GM18867 (cell line): ENCODE measurements around the gene CBLN3.
"Not testable (repeated sequence)": the region's sequence is repeated elsewhere in the genome, so short reads cannot be mapped to it uniquely, and the experiment has no call there.

Experiments used
- ATAC-seq: cut with Tn5 transposase; IDR thresholded peaks from one replicate; pipeline ENCODE4 v1.9.1; 2021; ENCODE audit warnings: mild to moderate bottlenecking, moderate library complexity; ENCODE audit not compliant: unreplicated experiment

Gene CBLN3

GRCh38 chr14:24429395-24430142 lies at the start of gene CBLN3, which contains the start of gene KHNYN:
CBLN3 (minus strand) TSS chr14:24429668; CDS start chr14:24429054, 614 bp downstream.
KHNYN (plus strand) TSS chr14:24429954; CDS start chr14:24430731, 777 bp downstream.
- peak; percentile 85 for ATAC-seq

- no peak for ATAC-seq
Observed at GRCh38 chr14:24475261-24475660, 45.8 kb upstream of the CBLN3 start.

- ATAC-seq = no peak
Observed at GRCh38 chr14:24473211-24473610, 43.7 kb upstream of the CBLN3 start.

- not testable (repeated sequence) for ATAC-seq
Observed at GRCh38 chr14:24470450-24470849, 41.0 kb upstream of the CBLN3 start.

GRCh38 chr14:24465805-24466204 lies 36.3 kb upstream of the CBLN3 start:
- ATAC-seq = no peak

GRCh38 chr14:24465368-24465767 lies 35.9 kb upstream of the CBLN3 start:
- ATAC-seq = no peak

GRCh38 chr14:24463884-24464785 lies 34.7 kb upstream of the CBLN3 start:
- ATAC-seq = no peak

- peak; percentile 69 for ATAC-seq
Observed at GRCh38 chr14:24463017-24463883, 33.8 kb upstream of the CBLN3 start.

- no peak for ATAC-seq
Observed at GRCh38 chr14:24461336-24461735, 31.9 kb upstream of the CBLN3 start.

GRCh38 chr14:24459331-24459730 lies 29.9 kb upstream of the CBLN3 start:
- no peak for ATAC-seq

GRCh38 chr14:24458736-24459135 lies 29.3 kb upstream of the CBLN3 start:
- no peak for ATAC-seq

- ATAC-seq = no peak
Observed at GRCh38 chr14:24456980-24457379, 27.5 kb upstream of the CBLN3 start.

GRCh38 chr14:24450828-24451227 lies 21.4 kb upstream of the CBLN3 start:
- ATAC-seq = not testable (repeated sequence)

GRCh38 chr14:24443053-24443665 lies 13.7 kb upstream of the CBLN3 start:
- ATAC-seq = no peak

GRCh38 chr14:24442240-24443052 lies 13.0 kb upstream of the CBLN3 start, which contains the start of gene SDR39U1:
SDR39U1 (minus strand) TSS chr14:24442776; CDS start chr14:24442769, 7 bp downstream.
- peak; percentile 87 for ATAC-seq

GRCh38 chr14:24441904-24442239 lies 12.4 kb upstream of the CBLN3 start:
- ATAC-seq = no peak

GRCh38 chr14:24441485-24441884 lies 12.0 kb upstream of the CBLN3 start:
- no peak for ATAC-seq

GRCh38 chr14:24440606-24441399 lies 11.3 kb upstream of the CBLN3 start:
- no peak for ATAC-seq
